CD4-positive, alpha-beta T cell treated with Interferon alpha-2 for 1 hour (primary cell): ENCODE data around the gene MEX3C.

Source experiments
- DNase-seq, 2 donors: peaks; one replicate each; pipeline ENCODE4 v3.0.0-alpha.2; 2020 to 2022

MEX3C gene

GRCh38 chr18:51191128-51191717, 6.3 kb downstream of the MEX3C start:
- DNase-seq: peak in 1 of 2 donors; percentile 65

GRCh38 chr18:51190000-51190399, 7.5 kb downstream of the MEX3C start:
- DNase-seq: no peak

GRCh38 chr18:51188024-51188701, 9.3 kb downstream of the MEX3C start:
- peak in 1 of 2 donors; percentile 27 for DNase-seq

- no peak for DNase-seq
Observed at GRCh38 chr18:51185075-51185474, 12.4 kb downstream of the MEX3C start.

- DNase-seq: no peak
Observed at GRCh38 chr18:51184091-51184457, 13.4 kb downstream of the MEX3C start.

- DNase-seq: no peak
Observed at GRCh38 chr18:51183372-51184090, 13.9 kb downstream of the MEX3C start.

GRCh38 chr18:51182824-51183223, 14.7 kb downstream of the MEX3C start:
- DNase-seq: no peak

- DNase-seq: no peak
Observed at GRCh38 chr18:51171625-51172259, 25.7 kb downstream of the MEX3C start.

GRCh38 chr18:51171223-51171622, 26.3 kb downstream of the MEX3C start:
- DNase-seq: no peak

- DNase-seq: no peak
Observed at GRCh38 chr18:51170664-51171063, 26.8 kb downstream of the MEX3C start.

GRCh38 chr18:51169731-51170130, 27.8 kb downstream of the MEX3C start:
- DNase-seq: no peak

- peak in 1 of 2 donors; percentile 31 for DNase-seq
Observed at GRCh38 chr18:51168960-51169662, 28.4 kb downstream of the MEX3C start.

- peak in 1 of 2 donors; percentile 23 for DNase-seq
Observed at GRCh38 chr18:51168026-51168742, 29.3 kb downstream of the MEX3C start.

- no peak for DNase-seq
Observed at GRCh38 chr18:51165296-51165695, 32.2 kb downstream of the MEX3C start.

GRCh38 chr18:51164761-51165281, 32.7 kb downstream of the MEX3C start:
- no peak for DNase-seq

- DNase-seq: no peak
Observed at GRCh38 chr18:51164342-51164741, 33.1 kb downstream of the MEX3C start.

- no peak for DNase-seq
Observed at GRCh38 chr18:51163543-51163942, 33.9 kb downstream of the MEX3C start.

- no peak for DNase-seq
Observed at GRCh38 chr18:51162617-51163016, 34.9 kb downstream of the MEX3C start.

- no peak for DNase-seq
Observed at GRCh38 chr18:51160646-51161045, 36.8 kb downstream of the MEX3C start.

GRCh38 chr18:51157215-51157614, 40.3 kb downstream of the MEX3C start:
- DNase-seq: no peak

GRCh38 chr18:51154431-51155063, 42.9 kb downstream of the MEX3C start:
- no peak for DNase-seq
